Effector memory CD8-positive, alpha-beta T cell (primary cell): Measurements from ENCODE around the gene RAD21L1.
A peak's percentile ranks its signal among the peaks of the same experiment; 100 is the strongest.
"Not testable (repeated sequence)": the region's sequence is repeated elsewhere in the genome, so short reads cannot be mapped to it uniquely, and the experiment has no call there.

ENCODE experiments used
- ATAC-seq: fragments of 150-1000 bp; cut with Tn5 transposase; replicated peaks from 2 replicates; pipeline ENCODE4 v1.10.0; 2021; ENCODE audit warnings: mild to moderate bottlenecking, moderate library complexity
- DNase-seq, 3 experiments: peaks; one replicate each; pipeline ENCODE4 v3.0.0; 2021
- H3K27ac Mint-ChIP-seq, 2 donors: one replicate each; pipeline ENCODE4 v1.8.0; 2022; ENCODE audit warnings: mild to moderate bottlenecking in 2 of 2, mixed read lengths in 2 of 2, moderate library complexity in 2 of 2
- H3K27me3 Mint-ChIP-seq, 2 donors: one replicate each; pipeline ENCODE4 v1.8.0; 2022; ENCODE audit warnings: mixed read lengths in 2 of 2
- H3K36me3 Mint-ChIP-seq: one replicate; pipeline ENCODE4 v1.8.0; 2022; ENCODE audit warnings: mild to moderate bottlenecking, moderate library complexity, mixed read lengths; ENCODE audit not compliant: insufficient read depth
- H3K4me1 Mint-ChIP-seq, 2 donors: one replicate each; pipeline ENCODE4 v1.8.0; 2022; ENCODE audit warnings: low read depth in 2 of 2, mixed read lengths in 2 of 2
- H3K4me3 Mint-ChIP-seq, 2 donors: one replicate each; pipeline ENCODE4 v1.8.0; 2022; ENCODE audit warnings: mild to moderate bottlenecking in 2 of 2, mixed read lengths in 2 of 2, moderate library complexity in 2 of 2
- H3K9me3 Mint-ChIP-seq, 2 donors: one replicate each; pipeline ENCODE4 v1.8.0; 2022; ENCODE audit warnings: mixed read lengths in 2 of 2

RAD21L1 gene

DNA sequence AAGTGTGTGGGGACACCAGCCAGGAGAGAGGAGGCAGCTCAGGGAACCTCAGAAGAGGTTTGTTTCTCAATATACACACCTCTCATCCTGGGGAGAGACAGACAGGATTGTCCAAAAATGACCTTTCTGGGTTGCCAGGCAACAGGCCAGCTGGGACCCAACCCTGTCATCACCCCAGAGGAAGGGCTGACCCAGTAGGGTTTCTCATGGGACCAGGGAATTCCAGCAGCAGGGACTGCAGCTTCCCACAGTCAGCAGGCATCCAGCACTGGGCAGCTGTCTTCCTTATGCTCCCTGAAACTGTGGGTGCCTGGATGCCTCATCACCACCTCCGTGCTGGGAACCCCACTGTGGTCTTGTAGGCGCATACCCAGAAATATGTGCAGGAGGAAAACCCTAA lies 21.3 kb upstream of the RAD21L1 start:
- H3K27ac Mint-ChIP-seq: no peak overlapping the region
- no peaks in the 10 kb centered on the region for H3K4me1 Mint-ChIP-seq
- no peak overlapping the region for H3K4me3 Mint-ChIP-seq
- H3K9me3 Mint-ChIP-seq: no peaks in the 10 kb centered on the region
- DNase-seq (no peak), ATAC-seq (no peak)
- H3K27me3 Mint-ChIP-seq: peaks cover 6 to 30% of the 10 kb centered on the region in 2 donors
- peaks cover 3% of the 10 kb centered on the region for H3K36me3 Mint-ChIP-seq

DNA sequence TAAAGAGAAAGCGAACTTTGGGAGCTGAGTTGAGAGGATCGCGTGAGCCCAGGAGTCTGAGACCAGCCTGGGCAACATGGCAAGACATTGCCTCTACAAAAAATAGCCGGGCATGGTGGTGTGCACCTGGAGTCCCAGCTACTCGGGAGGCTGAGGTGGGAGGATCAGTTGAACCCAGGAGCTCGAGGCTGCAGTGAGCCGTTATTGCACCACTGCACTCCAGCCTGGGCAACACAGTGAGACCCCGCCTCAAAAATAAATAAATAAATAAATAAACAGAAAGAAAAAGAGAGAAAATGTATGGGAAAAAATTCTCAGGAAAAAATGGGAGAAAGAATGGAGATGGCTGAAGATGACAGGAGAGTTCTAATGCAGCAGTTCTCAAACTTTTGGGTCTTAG lies 20.0 kb upstream of the RAD21L1 start:
- Mint-ChIP-seq H3K4me1 (no peaks in the 10 kb centered on the region), H3K9me3 (no peaks in the 10 kb centered on the region), H3K27ac (no peak overlapping the region), H3K36me3 (peaks cover 3% of the 10 kb centered on the region), H3K27me3 (peaks cover 12 to 38% of the 10 kb centered on the region in 2 donors), H3K4me3 (no peak overlapping the region)
- ATAC-seq (no peak), DNase-seq (no peak)

DNA sequence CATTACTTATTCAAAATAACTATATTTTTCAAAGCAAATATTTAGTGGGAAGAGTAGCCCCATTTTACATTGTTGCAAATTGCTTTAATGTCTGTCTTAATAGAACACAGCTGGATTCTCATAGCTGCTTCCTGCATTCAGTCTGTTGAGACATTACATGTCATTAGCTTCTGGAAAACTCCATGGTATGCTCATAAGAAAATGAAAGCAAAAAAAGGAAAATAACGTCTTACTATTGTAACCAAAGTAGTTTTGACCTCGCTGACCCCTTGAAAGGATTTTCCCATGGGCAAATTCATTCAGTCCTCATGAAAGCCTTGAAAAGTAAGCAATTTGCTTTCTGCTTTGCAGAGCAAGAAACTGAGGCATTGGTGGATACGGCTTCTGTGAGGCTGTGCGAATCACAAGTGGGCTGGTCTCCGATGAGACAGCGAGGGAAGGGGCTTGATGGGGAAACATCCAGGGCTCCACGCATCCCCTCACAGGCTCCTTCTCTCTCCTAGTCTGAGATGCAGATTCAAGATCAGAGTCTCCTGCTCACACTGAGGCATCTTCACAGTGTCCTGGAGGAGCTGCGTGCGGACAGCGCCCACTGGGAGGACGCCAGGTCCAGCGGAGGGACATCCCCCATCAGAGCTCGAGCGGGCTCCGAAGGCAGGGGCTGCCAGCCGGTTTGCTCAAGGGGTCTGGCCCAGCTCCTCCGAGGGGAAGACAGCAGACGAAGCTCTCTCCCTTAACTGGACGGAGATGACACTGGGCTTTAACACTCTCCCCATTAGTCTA lies 19.3 kb upstream of the RAD21L1 start:
- no peak for DNase-seq
- Mint-ChIP-seq H3K27me3 (peaks cover 14 to 46% of the 10 kb centered on the region in 2 donors), H3K27ac (no peak overlapping the region), H3K9me3 (no peaks in the 10 kb centered on the region), H3K4me1 (no peaks in the 10 kb centered on the region), H3K4me3 (no peak overlapping the region), H3K36me3 (peaks cover 3% of the 10 kb centered on the region)
- ATAC-seq: no peak

DNA sequence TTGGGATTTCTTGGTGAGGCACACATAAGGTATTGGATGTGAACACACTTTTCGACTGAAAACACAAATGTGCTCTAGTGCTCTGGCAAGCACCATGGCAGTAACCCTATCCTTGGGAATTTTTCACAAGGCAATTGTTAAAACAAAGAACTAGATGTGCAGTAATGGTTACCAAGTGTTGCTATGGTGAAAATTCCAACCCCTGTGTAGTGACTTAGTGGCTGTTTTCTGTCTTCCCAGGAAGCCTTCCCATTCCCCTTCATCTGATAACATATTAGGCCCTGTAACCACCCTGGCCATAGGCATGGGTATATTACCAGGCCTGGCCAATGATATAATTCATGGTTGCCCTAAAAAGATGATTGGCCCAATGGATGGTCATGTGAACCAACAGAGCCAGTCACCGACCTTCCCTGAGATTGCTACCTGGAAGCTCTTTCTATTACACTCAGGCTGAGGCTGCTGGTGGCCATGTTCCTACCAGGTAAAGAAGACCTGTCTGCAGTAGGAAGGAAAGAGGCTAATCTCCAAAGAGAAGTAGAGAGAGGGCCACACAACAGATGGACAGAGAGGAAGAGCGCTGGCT lies 18.5 kb upstream of the RAD21L1 start:
- no peak overlapping the region for H3K27ac Mint-ChIP-seq
- H3K4me3 Mint-ChIP-seq: no peak overlapping the region
- H3K9me3 Mint-ChIP-seq: no peaks in the 10 kb centered on the region
- H3K4me1 Mint-ChIP-seq: no peaks in the 10 kb centered on the region
- DNase-seq: no peak
- peaks cover 21 to 48% of the 10 kb centered on the region in 2 donors for H3K27me3 Mint-ChIP-seq
- H3K36me3 Mint-ChIP-seq: peaks cover 3% of the 10 kb centered on the region
- no peak for ATAC-seq

GRCh38 chr20:1209447-1210387 lies 16.1 kb upstream of the RAD21L1 start:
- H3K27me3 Mint-ChIP-seq: peaks cover 30 to 43% of the 10 kb centered on the region in 2 donors
- peaks cover 0 to 3% of the 10 kb centered on the region in 2 donors for H3K4me1 Mint-ChIP-seq
- H3K4me3 Mint-ChIP-seq: no peak overlapping the region
- no peaks in the 10 kb centered on the region for H3K9me3 Mint-ChIP-seq
- no peak for ATAC-seq
- no peak for DNase-seq
- H3K27ac Mint-ChIP-seq: no peak overlapping the region
- peaks cover 3% of the 10 kb centered on the region for H3K36me3 Mint-ChIP-seq

- DNase-seq: no peak
- Mint-ChIP-seq H3K27me3 (peaks cover 38 to 51% of the 10 kb centered on the region in 2 donors), H3K27ac (no peak overlapping the region), H3K36me3 (no peaks in the 10 kb centered on the region), H3K9me3 (no peaks in the 10 kb centered on the region), H3K4me1 (peaks cover 0 to 3% of the 10 kb centered on the region in 2 donors), H3K4me3 (no peak overlapping the region)
- no peak for ATAC-seq
Observed at GRCh38 chr20:1210501-1210900, 15.3 kb upstream of the RAD21L1 start.

GRCh38 chr20:1212023-1212422 lies 13.8 kb upstream of the RAD21L1 start:
- Mint-ChIP-seq H3K27ac (no peak overlapping the region), H3K36me3 (no peaks in the 10 kb centered on the region), H3K4me3 (no peak overlapping the region), H3K9me3 (no peaks in the 10 kb centered on the region), H3K4me1 (peaks cover 0 to 3% of the 10 kb centered on the region in 2 donors), H3K27me3 (peaks cover 45 to 62% of the 10 kb centered on the region in 2 donors)
- no peak for ATAC-seq
- no peak for DNase-seq

- Mint-ChIP-seq H3K27ac (no peak overlapping the region), H3K4me1 (peaks cover 0 to 3% of the 10 kb centered on the region in 2 donors), H3K27me3 (peaks cover 49 to 70% of the 10 kb centered on the region in 2 donors), H3K4me3 (no peak overlapping the region), H3K9me3 (no peaks in the 10 kb centered on the region), H3K36me3 (no peaks in the 10 kb centered on the region)
- DNase-seq: peak; percentile 44 to 57 (median 50)
- peak; percentile 96 for ATAC-seq
Observed at GRCh38 chr20:1212607-1213396, 13.0 kb upstream of the RAD21L1 start.

DNA sequence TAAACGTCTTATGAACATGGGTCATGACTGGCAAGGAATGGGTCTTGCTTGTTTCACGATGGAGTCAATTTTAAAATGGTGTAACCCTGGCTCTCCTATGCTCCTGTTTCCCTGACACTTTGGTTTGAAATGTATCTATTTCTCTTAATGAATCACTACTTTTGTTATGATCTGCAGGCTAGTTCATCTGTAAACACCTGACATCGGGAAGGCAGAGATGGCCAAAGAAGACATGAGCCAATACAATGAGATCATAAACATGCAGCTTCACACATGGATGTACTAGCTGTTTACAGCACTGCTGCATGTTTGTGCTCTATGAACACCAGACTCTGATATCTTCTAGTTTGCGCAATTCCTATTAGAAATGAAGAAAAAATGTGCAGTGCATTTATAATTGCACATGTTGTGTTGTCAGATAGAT lies 11.0 kb upstream of the RAD21L1 start:
- no peak for DNase-seq
- peaks cover 0 to 3% of the 10 kb centered on the region in 2 donors for H3K4me1 Mint-ChIP-seq
- no peaks in the 10 kb centered on the region for H3K9me3 Mint-ChIP-seq
- H3K4me3 Mint-ChIP-seq: no peak overlapping the region
- no peak for ATAC-seq
- no peak overlapping the region for H3K27ac Mint-ChIP-seq
- no peaks in the 10 kb centered on the region for H3K36me3 Mint-ChIP-seq
- peaks cover 67 to 70% of the 10 kb centered on the region in 2 donors for H3K27me3 Mint-ChIP-seq

DNA sequence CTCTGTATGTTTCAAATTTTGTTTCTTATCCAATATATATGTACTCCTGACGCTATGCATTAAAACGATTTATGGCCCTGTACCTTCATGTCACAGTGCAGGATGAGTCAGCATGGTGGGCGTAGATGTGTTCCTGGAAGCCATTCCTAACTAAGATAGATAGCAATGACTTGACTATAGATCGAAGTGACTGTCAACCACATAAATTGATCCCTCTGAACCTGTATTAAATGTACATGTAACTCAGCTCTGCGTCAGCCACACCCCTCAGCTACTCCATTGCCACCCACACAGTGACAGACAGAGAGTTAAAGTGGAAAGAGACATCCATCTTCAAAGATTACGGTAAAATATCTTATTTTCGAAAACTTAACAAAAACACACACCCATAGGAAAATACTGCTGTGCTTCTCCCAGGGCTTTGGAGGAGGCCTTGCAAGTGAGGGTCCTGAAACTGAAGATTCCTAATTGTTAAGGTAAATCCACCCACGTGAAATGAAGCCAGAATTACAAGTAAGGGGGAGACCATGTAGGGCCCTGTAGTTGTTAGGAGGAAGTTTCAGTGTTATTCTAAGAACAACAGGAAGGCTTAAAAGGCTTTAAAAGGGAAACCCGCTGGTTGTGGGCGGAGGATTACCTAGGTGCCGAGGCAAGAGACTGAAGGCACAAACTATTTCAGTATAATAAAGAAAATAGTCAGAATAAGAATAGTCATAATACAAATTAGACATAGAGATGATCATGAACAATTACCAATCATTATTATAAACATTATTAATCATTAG lies 10.3 kb upstream of the RAD21L1 start:
- H3K9me3 Mint-ChIP-seq: no peaks in the 10 kb centered on the region
- H3K36me3 Mint-ChIP-seq: no peaks in the 10 kb centered on the region
- ATAC-seq (no peak), DNase-seq (no peak)
- H3K27me3 Mint-ChIP-seq: peaks cover 63 to 67% of the 10 kb centered on the region in 2 donors
- H3K4me1 Mint-ChIP-seq: peaks cover 0 to 3% of the 10 kb centered on the region in 2 donors
- peak overlapping the region in 1 of 2 donors; percentile 19 for H3K27ac Mint-ChIP-seq
- H3K4me3 Mint-ChIP-seq: no peak overlapping the region

GRCh38 chr20:1216527-1217427 lies 9.1 kb upstream of the RAD21L1 start:
- not testable (repeated sequence) for H3K4me1 Mint-ChIP-seq, H3K27ac Mint-ChIP-seq, H3K36me3 Mint-ChIP-seq, ATAC-seq, H3K4me3 Mint-ChIP-seq, H3K9me3 Mint-ChIP-seq, DNase-seq
- H3K27me3 Mint-ChIP-seq: peaks cover 55 to 63% of the 10 kb centered on the region in 2 donors
